GM12878 (cell line): Measurements from ENCODE around the gene PIMREG. TPM values are rescaled to one million over a fixed set of nuclear protein-coding genes. Genes with fewer than 3 reads are reported as not detected.

ENCODE experiments used
- BCL11A ChIP-seq: IDR thresholded peaks from 2 replicates; pipeline ENCODE4 v1.6.1; 2011; ENCODE audit warnings: low read depth, low read length
- CREM ChIP-seq: IDR thresholded peaks from 2 replicates; pipeline ENCODE4 v1.6.1; 2014; ENCODE audit warnings: antibody characterized with exemption, low read depth
- ETV6 ChIP-seq, 2 experiments: fragments of 450-650 bp in 1 of 2; IDR thresholded peaks in 1 of 2; conservative IDR thresholded peaks in 1 of 2; 2 replicates each; pipeline ENCODE4 v1.6.1; 2014; ENCODE audit warnings: antibody characterized with exemption in 1 of 2, borderline replicate concordance in 1 of 2, low read depth in 1 of 2, mild to moderate bottlenecking in 1 of 2, moderate library complexity in 1 of 2
- FOS ChIP-seq: IDR thresholded peaks from 3 replicates; pipeline ENCODE4 v1.6.1; 2011; ENCODE audit warnings: borderline replicate concordance; ENCODE audit not compliant: insufficient read length; ENCODE audit errors: extremely low read depth
- HCFC1 ChIP-seq: fragments of 150-350 bp; IDR thresholded peaks from 2 replicates; pipeline ENCODE4 v1.6.1; 2014; ENCODE audit warnings: low read length
- HDAC2 ChIP-seq: fragments of 200-600 bp; sonication (generic); IDR thresholded peaks from 2 replicates; pipeline ENCODE4 v1.6.1; 2017
- HDGF ChIP-seq: fragments of 450-650 bp; IDR thresholded peaks from 2 replicates; pipeline ENCODE4 v1.6.1; 2016; ENCODE audit warnings: antibody characterized with exemption
- HSF1 ChIP-seq: fragments of 150-350 bp; IDR thresholded peaks from 2 replicates; pipeline ENCODE4 v1.6.1; 2014; ENCODE audit warnings: mild to moderate bottlenecking, low read depth, low read length
- IKZF1 ChIP-seq: fragments of 450-650 bp; conservative IDR thresholded peaks from 2 replicates; pipeline ENCODE4 v1.6.1; 2017; ENCODE audit warnings: antibody characterized with exemption, mild to moderate bottlenecking
- IKZF2 ChIP-seq, 2 experiments: fragments of 450-650 bp; IDR thresholded peaks; 2 replicates each; pipeline ENCODE4 v1.6.1; 2017; ENCODE audit warnings: mild to moderate bottlenecking in 2 of 2, moderate library complexity in 2 of 2
- IRF5 ChIP-seq: fragments of 450-650 bp; IDR thresholded peaks from 2 replicates; pipeline ENCODE4 v1.6.1; 2017; ENCODE audit warnings: borderline replicate concordance
- MTA2 ChIP-seq: fragments of 450-650 bp; IDR thresholded peaks from 2 replicates; pipeline ENCODE4 v1.6.1; 2016; ENCODE audit warnings: low read depth, mild to moderate bottlenecking, moderate library complexity
- NR2C2 ChIP-seq: IDR thresholded peaks from 2 replicates; pipeline ENCODE4 v1.6.1; 2011; ENCODE audit warnings: borderline replicate concordance, low read depth; ENCODE audit not compliant: control insufficient read depth, insufficient read length
- PKNOX1 ChIP-seq: fragments of 450-650 bp; IDR thresholded peaks from 2 replicates; pipeline ENCODE4 v1.6.1; 2016; ENCODE audit warnings: mild to moderate bottlenecking
- POLR2AphosphoS5 ChIP-seq: IDR thresholded peaks from 2 replicates; pipeline ENCODE4 v1.6.1; 2011; ENCODE audit warnings: mild to moderate bottlenecking, low read length, inconsistent platforms
- RAD51 ChIP-seq: fragments of 450-650 bp; IDR thresholded peaks from 2 replicates; pipeline ENCODE4 v1.6.1; 2016; ENCODE audit warnings: moderate library complexity, mild to moderate bottlenecking, inconsistent platforms
- RELA ChIP-seq: fragments of 450-650 bp; IDR thresholded peaks from 2 replicates; pipeline ENCODE4 v1.8.0; 2014; ENCODE audit warnings: borderline replicate concordance; ENCODE audit not compliant: partially characterized antibody
- RELB ChIP-seq: fragments of 450-650 bp; IDR thresholded peaks from 2 replicates; pipeline ENCODE4 v1.6.1; 2017; ENCODE audit warnings: low read depth, mild to moderate bottlenecking, moderate library complexity
- SMARCA5 ChIP-seq: fragments of 450-650 bp; IDR thresholded peaks from 2 replicates; pipeline ENCODE4 v1.6.1; 2017; ENCODE audit warnings: mild to moderate bottlenecking
- SP1 ChIP-seq: IDR thresholded peaks from one replicate; pipeline ENCODE4 v1.6.1; 2011; ENCODE audit warnings: low read depth, low read length
- SREBF1 ChIP-seq: IDR thresholded peaks from 2 replicates; pipeline ENCODE4 v1.6.1; 2012; ENCODE audit warnings: mild to moderate bottlenecking, low read length
- SRF ChIP-seq, 2 experiments: IDR thresholded peaks; 2 replicates each; pipeline ENCODE4 v1.6.1; 2011; ENCODE audit warnings: low read depth in 2 of 2, low read length in 2 of 2, mild to moderate bottlenecking in 1 of 2, moderate library complexity in 1 of 2
- TCF7 ChIP-seq: IDR thresholded peaks from 2 replicates; pipeline ENCODE4 v1.6.1; 2014; ENCODE audit warnings: antibody characterized with exemption, borderline replicate concordance
- ZNF217 ChIP-seq: fragments of 450-650 bp; IDR thresholded peaks from 2 replicates; pipeline ENCODE4 v1.6.1; 2017; ENCODE audit warnings: antibody characterized with exemption, mild to moderate bottlenecking
- ZNF24 ChIP-seq: fragments of 450-650 bp; IDR thresholded peaks from 2 replicates; pipeline ENCODE4 v1.6.1; 2017; ENCODE audit warnings: antibody characterized with exemption, mild to moderate bottlenecking
- ZNF622 ChIP-seq: fragments of 450-650 bp; IDR thresholded peaks from 2 replicates; pipeline ENCODE4 v1.6.1; 2017; ENCODE audit warnings: mild to moderate bottlenecking, inconsistent platforms
- ZSCAN29 ChIP-seq: fragments of 450-650 bp; IDR thresholded peaks from 2 replicates; pipeline ENCODE4 v1.6.1; 2017; ENCODE audit warnings: mild to moderate bottlenecking, moderate library complexity
- polyA plus RNA-seq, 11 experiments: library from polyadenylated mRNA; depleted of rRNA in 4 of 11; unstranded in 6 of 11; stranded (reverse) in 5 of 11; fragments of >200 nt; fragmentation: Nextera tagmentation in 4 of 11; fragmentation: Illumina TruSeq in 1 of 11; extraction: Ambion mirVana in 4 of 11; extraction: Trizol in 1 of 11; gene quantifications; 1 replicate in 1 of 11; 2 replicates in 10 of 11; pipeline versions ENCODE4 v1.2.1 to v1.2.3, GENCODE V29; 2011 to 2016; ENCODE audit warnings: inconsistent platforms in 2 of 11, missing spikeins in 2 of 11, low read depth in 1 of 11
- total RNA-seq, 4 experiments: library from RNA; depleted of rRNA in 3 of 4; stranded (reverse); fragments of >200 nt in 3 of 4; fragmentation: Illumina TruSeq in 1 of 4; extraction: Trizol in 1 of 4; gene quantifications; 2 replicates each; pipeline versions ENCODE4 v1.2.1 to v1.2.3, GENCODE V29; 2013 to 2021

Gene PIMREG
- total and polyA plus RNA-seq, 10 of the 15 experiments (the other 5 are each of a cell fraction or from before 2014, with no cell fraction given) = 2.8 to 35.8 (median 25.2) TPM

GRCh38 chr17:6452471-6453266 is 8.4 kb downstream of the PIMREG start (continued):
- TF ChIP-seq RELB = no peak
- no peak for TF ChIP-seq TCF7
- TF ChIP-seq CREM = peak; percentile 61; the same call in 1 of the 2 replicates
- no peak for TF ChIP-seq NR2C2
- TF ChIP-seq ETV6 (conservative IDR thresholded peaks at IDR 0.05 in 1 of 2, IDR thresholded peaks at IDR 0.05 in 1 of 2; ENCODE audit: borderline replicate concordance in 1 of 2, low read depth in 1 of 2) = 0 out of 4 replicates have a peak, but pooled peaks of 1 of the 2 experiments have one; percentile 44
- TF ChIP-seq ZNF217 = no peak
- TF ChIP-seq RAD51 = no peak
- TF ChIP-seq ZSCAN29 = no peak
- TF ChIP-seq RELA = no peak
- TF ChIP-seq BCL11A = no peak
- TF ChIP-seq IRF5 = no peak
- TF ChIP-seq SREBF1 = no peak
- 0 out of 2 replicates have a peak, but pooled peaks have one; percentile 21 for TF ChIP-seq MTA2
- no peak for TF ChIP-seq POLR2AphosphoS5
- TF ChIP-seq PKNOX1 = no peak
- no peak for TF ChIP-seq ZNF622
- no peak for TF ChIP-seq ZNF24
- no peak for TF ChIP-seq FOS
- TF ChIP-seq HDAC2 = no peak
- no peak for TF ChIP-seq SMARCA5
- TF ChIP-seq IKZF1 = no peak
- no peak for TF ChIP-seq SRF (IDR thresholded peaks at IDR 0.05; ENCODE audit: low read depth in 2 of 2, low read length in 2 of 2)
- no peak for TF ChIP-seq HSF1
- no peak for TF ChIP-seq HCFC1
- TF ChIP-seq SP1 = no peak
- no peak; a peak in 2 of 4 replicates for TF ChIP-seq IKZF2 (IDR thresholded peaks at IDR 0.05)
- no peak for TF ChIP-seq HDGF
